Ovary (tissue), 9 donors: ENCODE measurements around the gene ATP6AP1. TPM values are rescaled to one million over a fixed set of nuclear protein-coding genes. Genes with fewer than 3 reads are reported as not detected.

Experiments used
- DNase-seq, 5 donors: peaks; one replicate each; pipeline ENCODE4 v3.0.0-alpha.2; 2019 to 2020
- H3K27ac ChIP-seq, 2 donors: fragments of 200-600 bp; one replicate each; pipeline versions ENCODE4 v1.5.1 to v1.8.0; 2019 to 2022
- H3K27me3 ChIP-seq: fragments of 200-600 bp; one replicate; pipeline ENCODE4 v1.8.0; 2022
- H3K36me3 ChIP-seq: fragments of 200-600 bp; sonication (generic); one replicate; pipeline ENCODE4 v1.5.1; 2019
- H3K4me1 ChIP-seq: one replicate; pipeline ENCODE4 v1.8.1; 2013; ENCODE audit warnings: mild to moderate bottlenecking, moderate library complexity; ENCODE audit not compliant: insufficient read depth
- H3K4me3 ChIP-seq: fragments of 200-600 bp; sonication (generic); one replicate; pipeline ENCODE4 v1.5.1; 2017
- H3K9me3 ChIP-seq, 2 donors: fragments of 200-600 bp in 1 of 2; sonication (generic) in 1 of 2; one replicate each; pipeline versions ENCODE4 v1.5.1 to v1.8.1; 2013 to 2019; ENCODE audit warnings: mild to moderate bottlenecking in 1 of 2, moderate library complexity in 1 of 2
- CTCF ChIP-seq, 3 donors: fragments of 450-650 bp in 2 of 3; fragments of 200-600 bp in 1 of 3; IDR thresholded peaks; one replicate each; pipeline versions ENCODE4 v1.5.1 to v1.8.0; 2016 to 2022; ENCODE audit warnings: antibody characterized with exemption in 3 of 3, mild to moderate bottlenecking in 1 of 3
- EP300 ChIP-seq: sonication (generic); formaldehyde crosslinking; IDR thresholded peaks from one replicate; pipeline ENCODE4 v1.6.1; 2017; ENCODE audit warnings: antibody characterized with exemption
- POLR2A ChIP-seq: fragments of 450-650 bp; IDR thresholded peaks from one replicate; pipeline ENCODE4 v1.6.1; 2017; ENCODE audit warnings: antibody characterized with exemption, mild to moderate bottlenecking, moderate library complexity
- WGBS, 3 donors: extraction: QIAGEN DNeasy Blood & Tissue Kit in 1 of 3; methylation state at CpG; one replicate each; pipeline versions ENCODE4 v1.1.5 to v1.1.7; 2013 to 2017; 5-methylcytosine and 5-hydroxymethylcytosine counted together
- intact Hi-C, 4 donors: fragments of 100-400 bp; cut with DNase I; formaldehyde crosslinking; loops; one replicate each; pipeline versions ENCODE4 v1.11.0 to v1.15.1; 2022 to 2023
- polyA plus RNA-seq, 2 donors: library from polyadenylated mRNA; stranded (reverse); fragments of 200-250 nt in 1 of 2; fragments of 350-450 nt in 1 of 2; fragmentation: Illumina TruSeq in 1 of 2; extraction: RNeasy Lipid Tissue Mini Kit (QIAGEN cat#74804) in 1 of 2; gene quantifications; one replicate each; pipeline ENCODE4 v1.2.3, GENCODE V29; 2013 to 2014
- total RNA-seq, 7 donors: library from RNA; depleted of rRNA in 2 of 7; stranded (reverse); fragments of >200 nt in 2 of 7; fragmentation: NEBNext Ultra II Directional in 3 of 7; extraction: Animal tissue kit (Norgen Biotek cat#: 25700) in 3 of 7; gene quantifications; one replicate each; pipeline versions ENCODE4 v1.1.0 to v1.2.4, GENCODE V29; 2016 to 2023
- donor health status: DM: no; HTN: no; CAD: no; lungs with moderate emphysema.
- donor health status: DM: no; HTN: no; CAD: no.
- donor health status: Bipolar disorder and iron deficiency.
- donor health status: DM: yes; HTN: yes; CAD: no.
- donor health status: DM: no; HTN: no; CAD: no.
- donor health status: DM: yes; HTN: yes; CAD: no.

ATP6AP1 gene
- total and polyA plus RNA-seq, 9 donors = 29.6 to 77.8 (median 58.6) TPM

- intact Hi-C loops = no loop called here
- WGBS, 3 donors = 80 to 91% (median 85%) methylated on average over 26 of the region's 26 CpGs
- Histone ChIP-seq H3K4me1 (no peaks in the 10 kb centered on the region), H3K9me3 (no peaks in the 10 kb centered on the region), H3K27me3 (no peaks in the 10 kb centered on the region), H3K27ac (no peak overlapping the region), H3K4me3 (no peak overlapping the region), H3K36me3 (no peaks in the 10 kb centered on the region)
- DNase-seq = no peak
- TF ChIP-seq EP300 (no peak), POLR2A (no peak), CTCF (IDR thresholded peaks at IDR 0.05) (no peak)
Measured at GRCh38 chrX:154460326-154460725, 31.8 kb downstream of the ATP6AP1 start.

- Histone ChIP-seq H3K36me3 (no peaks in the 10 kb centered on the region), H3K27me3 (no peaks in the 10 kb centered on the region), H3K4me3 (no peak overlapping the region), H3K9me3 (no peaks in the 10 kb centered on the region), H3K27ac (no peak overlapping the region), H3K4me1 (no peaks in the 10 kb centered on the region)
- intact Hi-C loops = no loop called here
- no peak for TF ChIP-seq CTCF (IDR thresholded peaks at IDR 0.05)
- no peak for TF ChIP-seq POLR2A
- TF ChIP-seq EP300 = no peak
- DNase-seq = no peak
- 79 to 87% (median 79%) methylated on average over 8 of the region's 8 CpGs for WGBS, 3 donors
Measured at GRCh38 chrX:154462396-154462795, 33.9 kb downstream of the ATP6AP1 start.

GRCh38 chrX:154463611-154464220 lies 35.2 kb downstream of the ATP6AP1 start:
- 88 to 92% (median 90%) methylated on average over 28 to 36 of the region's 36 CpGs for WGBS, 3 donors
- intact Hi-C loops = no loop called here
- TF ChIP-seq EP300 = no peak
- TF ChIP-seq CTCF (IDR thresholded peaks at IDR 0.05) = no peak
- no peak for TF ChIP-seq POLR2A
- no peak overlapping the region for H3K4me3 ChIP-seq
- no peak overlapping the region for H3K27ac ChIP-seq
- no peaks in the 10 kb centered on the region for H3K27me3 ChIP-seq
- no peak for DNase-seq
- H3K36me3 ChIP-seq = no peaks in the 10 kb centered on the region
- H3K9me3 ChIP-seq = no peaks in the 10 kb centered on the region
- H3K4me1 ChIP-seq = no peaks in the 10 kb centered on the region

GRCh38 chrX:154464806-154465365 lies 36.4 kb downstream of the ATP6AP1 start:
- H3K4me1 ChIP-seq = no peaks in the 10 kb centered on the region
- no peaks in the 10 kb centered on the region for H3K9me3 ChIP-seq
- whole genome bisulfite sequencing, 3 donors = 90 to 96% (median 90%) methylated on average over 24 to 28 of the region's 28 CpGs
- intact Hi-C loops = no loop called here
- DNase-seq = no peak
- no peaks in the 10 kb centered on the region for H3K27me3 ChIP-seq
- H3K36me3 ChIP-seq = no peaks in the 10 kb centered on the region
- no peak overlapping the region for H3K4me3 ChIP-seq
- H3K27ac ChIP-seq = no peak overlapping the region
- TF ChIP-seq POLR2A (no peak), CTCF (IDR thresholded peaks at IDR 0.05) (no peak), EP300 (no peak)
